HG03097 (cell line): ENCODE measurements around the gene MEIKIN.
"Not testable (repeated sequence)": the region's sequence is repeated elsewhere in the genome, so short reads cannot be mapped to it uniquely, and the experiment has no call there.

Experiments
- ATAC-seq: cut with Tn5 transposase; IDR thresholded peaks from one replicate; pipeline ENCODE4 v1.9.1; 2021; ENCODE audit not compliant: unreplicated experiment, low FRiP score

MEIKIN gene

DNA sequence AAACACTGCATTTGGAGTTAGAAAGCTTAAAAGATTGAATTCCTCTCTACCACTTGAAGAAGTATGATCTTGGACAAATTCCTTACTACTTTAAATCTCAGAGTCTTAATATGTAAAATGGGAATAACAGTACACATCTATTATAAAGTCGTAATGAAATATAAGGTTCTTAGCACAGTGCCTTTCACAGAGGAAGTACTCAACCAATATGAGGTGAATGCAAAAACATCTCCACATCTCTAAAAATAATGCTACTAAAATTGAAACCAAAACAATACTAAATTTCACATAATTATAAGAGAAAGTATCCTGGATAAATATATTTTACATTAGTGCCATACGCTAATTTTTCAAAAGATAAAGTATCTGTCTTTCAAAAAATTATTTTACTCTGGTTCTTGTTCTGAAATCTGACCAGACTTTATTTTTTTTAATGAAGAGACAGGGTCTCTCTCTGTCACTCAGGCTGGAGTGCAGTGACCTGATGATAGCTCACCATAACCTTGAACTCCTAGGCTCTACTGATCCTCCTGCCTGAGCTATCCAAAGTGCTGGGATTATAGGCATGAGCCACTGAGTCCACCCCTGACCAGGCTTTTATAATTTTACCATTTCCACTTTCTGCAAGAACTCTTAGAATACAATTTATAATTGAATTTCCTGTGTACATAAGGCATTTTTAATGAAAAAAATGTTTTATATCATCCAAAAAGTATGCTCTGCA lies 127.3 kb downstream of the MEIKIN start:
- no peak for ATAC-seq

DNA sequence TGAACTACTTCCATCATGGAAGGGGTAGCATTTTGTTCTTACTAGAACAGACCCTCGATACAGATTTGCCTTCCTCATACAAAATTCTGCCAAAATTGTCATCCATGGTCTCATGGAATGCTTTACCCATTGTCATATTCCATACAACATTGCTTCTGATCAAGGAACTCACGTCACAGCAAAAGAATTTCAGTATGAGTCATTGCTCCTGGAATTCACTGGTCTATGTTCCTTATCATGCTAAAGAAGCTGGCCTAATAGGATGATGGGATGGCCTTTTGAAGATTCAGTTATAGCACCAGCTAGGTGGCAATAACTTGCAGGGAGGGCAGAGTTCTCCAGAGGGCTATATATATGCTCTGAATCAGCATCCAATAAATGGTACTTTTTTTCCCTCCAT lies 130.5 kb downstream of the MEIKIN start:
- ATAC-seq, result no peak

DNA sequence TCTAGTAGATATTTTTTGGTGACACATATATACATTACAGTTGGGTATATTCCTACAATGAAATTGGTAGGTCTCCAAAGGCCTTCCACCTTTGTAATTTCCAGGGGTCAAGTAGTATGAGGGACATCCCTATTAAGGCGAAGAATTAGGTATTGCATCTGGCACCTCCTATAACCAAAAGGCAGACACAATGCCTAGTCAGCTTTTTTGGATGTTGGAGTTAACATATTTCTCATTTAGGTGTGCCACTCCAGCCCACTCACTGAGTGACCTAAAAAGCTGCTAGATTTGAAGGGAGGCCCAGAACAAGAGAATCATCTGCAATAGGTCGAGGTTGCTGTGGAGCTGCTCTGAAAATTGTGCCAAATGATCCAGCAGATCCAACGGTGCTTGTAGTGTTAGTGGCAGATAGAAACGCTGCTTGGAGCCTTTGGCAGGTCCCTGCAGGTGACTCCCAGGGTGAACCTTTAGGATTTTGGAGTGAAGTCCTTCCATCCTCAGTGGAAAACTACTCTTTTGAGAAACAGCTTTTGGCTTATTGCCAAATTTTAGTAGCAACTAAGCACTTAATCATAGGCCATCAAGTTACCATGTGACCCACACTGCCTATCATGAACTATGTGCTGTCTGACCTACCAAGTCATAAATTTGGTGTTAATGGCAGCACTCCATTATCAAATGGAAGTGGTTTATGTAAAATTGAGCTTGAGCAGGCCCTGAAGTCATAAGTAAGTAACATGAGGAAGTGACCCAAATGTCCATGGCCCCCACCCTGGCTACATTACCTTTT lies 132.9 kb downstream of the MEIKIN start:
- ATAC-seq, result no peak

DNA sequence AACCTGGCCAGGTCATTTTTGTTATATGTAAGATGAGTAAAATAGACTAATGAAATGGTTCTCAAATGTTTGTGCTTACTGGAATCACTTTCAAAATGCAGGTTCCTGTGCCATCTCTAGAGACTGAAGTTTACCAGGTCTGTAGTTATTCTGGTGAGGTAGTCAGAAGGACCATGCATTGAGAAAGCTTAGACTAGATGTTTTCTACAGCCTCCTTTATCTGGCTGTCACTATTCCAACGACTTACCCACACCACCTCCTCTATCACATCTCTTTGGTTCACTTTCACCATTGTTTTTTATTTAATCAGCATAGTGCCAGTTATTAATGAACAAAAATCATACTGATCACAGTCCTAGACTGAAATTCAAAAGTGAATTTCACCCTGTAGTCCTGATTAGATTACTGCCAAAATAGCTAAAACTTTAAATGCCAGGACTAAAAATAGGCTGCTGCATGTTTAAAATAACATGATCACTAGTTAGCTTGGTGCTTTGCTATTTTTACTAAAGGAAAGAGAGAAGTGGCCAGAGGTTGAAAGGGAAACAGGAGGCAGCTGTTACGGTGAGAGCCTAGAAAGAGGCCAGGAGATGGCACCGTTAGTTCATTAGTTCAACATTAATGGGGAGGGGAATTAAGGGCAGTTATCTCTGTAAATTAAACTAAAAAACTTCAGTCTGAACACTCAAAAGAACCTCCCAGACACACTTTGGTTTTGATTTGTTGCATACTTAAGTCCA lies 134.8 kb downstream of the MEIKIN start:
- ATAC-seq, result no peak

DNA sequence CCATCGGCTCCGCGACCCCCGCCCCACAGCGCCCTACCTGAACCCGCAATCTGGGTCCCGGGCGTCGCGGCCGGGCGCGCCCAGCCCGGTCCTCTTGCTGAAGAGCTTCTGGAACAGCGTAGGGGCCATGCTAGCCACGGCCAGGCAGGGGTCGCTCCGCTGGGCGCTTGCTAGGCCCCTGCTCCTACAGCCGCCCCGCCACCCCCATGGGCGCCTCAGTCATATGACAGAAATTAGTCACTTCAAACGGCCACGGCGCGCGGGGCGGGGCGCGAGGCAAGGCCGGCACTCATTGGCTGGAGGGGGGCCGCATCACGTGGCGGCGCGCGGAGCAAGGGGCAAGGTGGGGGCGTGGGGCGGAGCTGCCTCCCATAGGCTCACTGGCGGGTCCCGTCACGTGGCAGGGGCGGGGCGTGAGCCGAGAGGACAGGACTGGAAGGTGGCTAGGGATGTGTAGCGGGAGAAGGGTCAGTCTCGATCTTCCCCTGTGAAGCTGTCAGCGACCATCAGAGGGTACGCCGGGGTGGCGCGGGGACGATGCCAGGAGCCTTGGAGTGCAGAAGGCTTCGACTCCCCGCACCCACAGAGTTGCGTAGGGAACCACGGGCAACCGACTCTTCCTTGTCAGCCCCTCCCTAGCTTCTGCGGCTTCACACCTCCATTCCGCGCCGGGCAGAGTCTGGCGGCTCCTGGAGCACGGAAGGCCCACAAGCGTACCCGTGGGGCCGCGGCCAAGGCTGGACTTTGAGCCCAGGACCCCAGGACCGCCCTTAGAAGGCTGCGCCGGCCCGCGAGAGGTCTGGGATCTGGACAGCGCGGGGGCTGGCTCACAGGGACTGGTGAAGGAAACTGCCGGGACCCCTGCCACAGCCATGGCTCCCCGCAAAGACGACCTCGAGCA lies 148.4 kb downstream of the MEIKIN start, which contains the start of gene FNIP1:
Gene FNIP1, minus strand, starts transcription at position 225 of the 901 bp plus-strand sequence. Its CDS starts 96 bp downstream, at position 129.
- peak; percentile 94 for ATAC-seq

DNA sequence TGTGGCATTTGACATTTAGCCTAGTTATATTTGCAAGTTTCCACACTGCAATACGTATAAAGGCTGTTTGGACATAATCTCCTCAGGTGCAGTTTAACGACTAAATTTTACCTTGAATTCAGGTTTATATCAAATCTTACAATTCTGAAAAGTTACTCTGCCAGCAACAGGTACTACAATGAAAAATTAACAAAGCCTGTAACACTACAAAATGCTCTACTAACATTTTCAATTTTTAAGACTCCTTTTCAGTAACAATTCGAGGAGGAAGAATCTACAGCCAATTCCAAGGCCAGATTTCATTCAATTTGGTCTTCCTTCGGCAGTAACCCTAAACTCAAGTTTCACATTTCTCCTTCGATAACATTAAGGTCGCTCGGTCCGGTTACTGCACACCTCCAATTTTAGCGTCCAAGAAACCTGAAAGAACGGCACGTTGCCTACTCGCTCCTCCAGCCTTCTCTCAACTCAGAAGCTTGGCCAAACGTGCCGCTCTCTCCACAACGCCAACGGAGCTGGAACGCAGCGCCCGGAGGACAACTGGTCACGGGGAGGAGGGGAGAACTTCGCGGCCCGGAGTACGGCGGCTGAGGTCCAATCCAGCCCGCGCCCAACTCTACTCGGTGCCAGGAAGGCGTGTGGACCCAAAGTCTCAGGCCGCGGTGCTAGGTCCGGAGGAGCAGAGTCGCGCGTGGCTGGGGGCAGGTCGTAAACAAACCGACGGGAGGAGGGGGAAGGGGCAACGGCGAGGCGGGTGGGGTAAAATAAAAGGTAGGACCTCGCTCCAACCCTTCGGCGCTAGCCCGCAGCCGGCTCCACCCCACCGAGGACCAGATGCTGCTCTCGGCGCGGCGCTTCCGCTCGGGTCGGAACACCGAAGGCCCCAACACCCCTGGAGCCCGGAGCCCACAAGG lies 149.3 kb downstream of the MEIKIN start:
- peak; percentile 18 for ATAC-seq

DNA sequence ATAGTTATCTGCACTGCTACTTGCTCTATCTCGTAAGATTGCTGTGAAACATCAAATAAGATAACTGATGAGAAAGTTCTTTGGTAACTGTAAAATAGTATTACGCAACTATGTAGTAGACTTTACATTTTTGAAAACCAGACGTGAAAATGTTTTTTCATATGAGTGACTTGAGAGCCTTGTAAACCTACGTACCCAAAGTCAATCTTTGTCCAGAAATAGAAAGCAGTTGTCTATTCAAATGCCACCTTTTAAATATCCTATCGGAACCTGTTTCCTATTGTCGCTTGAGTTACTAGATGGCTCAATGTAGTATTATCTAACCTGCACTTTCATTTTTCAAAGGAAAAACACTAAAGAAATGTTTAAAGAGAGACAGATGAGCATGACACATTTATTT lies 150.2 kb downstream of the MEIKIN start:
- ATAC-seq, result no peak

DNA sequence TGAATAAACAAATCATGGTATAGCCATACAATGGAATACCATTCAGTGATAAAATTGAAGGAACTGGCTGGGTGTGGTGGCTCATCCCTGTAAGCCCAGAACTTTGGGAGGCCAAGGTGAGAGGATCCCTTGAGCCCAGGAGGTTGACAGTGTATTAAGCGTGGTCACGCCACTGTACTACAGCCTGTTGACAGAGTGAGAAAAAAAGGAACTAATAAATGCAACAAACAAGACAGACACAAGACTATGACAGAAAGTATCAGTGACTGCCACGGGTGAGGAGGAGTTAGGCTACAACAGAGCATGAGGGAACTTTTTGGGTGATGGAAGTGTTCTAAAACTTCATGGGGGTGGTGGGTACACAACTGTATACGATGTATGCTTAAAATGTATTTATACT lies 150.9 kb downstream of the MEIKIN start:
- ATAC-seq, result no peak

DNA sequence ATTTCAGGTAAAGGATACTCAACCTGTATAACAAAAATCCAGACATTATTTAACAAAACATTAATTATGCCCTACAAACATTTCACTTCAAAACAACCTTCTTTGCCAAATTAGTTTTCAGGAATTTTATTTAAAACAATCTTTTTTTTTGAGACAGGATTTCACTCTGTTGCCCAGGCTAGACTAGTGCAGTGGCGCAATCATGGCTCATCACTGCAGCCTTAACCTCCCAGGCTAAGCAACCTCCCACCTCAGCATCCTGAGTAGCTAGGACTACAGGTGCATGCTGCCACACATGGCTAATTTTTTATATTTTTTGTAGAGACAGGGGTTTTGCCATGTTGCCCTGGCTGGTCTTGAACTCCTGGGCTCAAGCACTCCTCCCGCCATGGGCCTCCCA lies 152.6 kb downstream of the MEIKIN start:
- ATAC-seq, result no peak

DNA sequence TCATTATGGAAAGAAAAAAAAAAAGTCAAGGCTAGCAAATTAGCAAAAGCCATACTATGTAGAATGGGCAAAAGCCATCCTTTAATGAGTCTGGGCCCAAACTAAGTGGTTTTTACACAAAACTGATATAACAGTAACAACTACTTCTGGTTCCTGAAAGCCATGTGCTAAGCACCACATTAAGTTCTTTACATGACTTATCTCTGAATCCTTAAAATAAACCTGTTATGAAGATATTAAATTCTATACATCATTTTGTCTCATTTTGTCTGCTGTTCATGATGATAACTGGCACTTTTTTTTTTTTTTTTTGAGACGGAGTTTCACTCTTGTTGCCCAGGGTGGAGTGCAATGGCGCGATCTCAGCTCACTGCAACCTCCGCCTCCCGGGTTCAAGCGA lies 153.6 kb downstream of the MEIKIN start:
- no peak for ATAC-seq

DNA sequence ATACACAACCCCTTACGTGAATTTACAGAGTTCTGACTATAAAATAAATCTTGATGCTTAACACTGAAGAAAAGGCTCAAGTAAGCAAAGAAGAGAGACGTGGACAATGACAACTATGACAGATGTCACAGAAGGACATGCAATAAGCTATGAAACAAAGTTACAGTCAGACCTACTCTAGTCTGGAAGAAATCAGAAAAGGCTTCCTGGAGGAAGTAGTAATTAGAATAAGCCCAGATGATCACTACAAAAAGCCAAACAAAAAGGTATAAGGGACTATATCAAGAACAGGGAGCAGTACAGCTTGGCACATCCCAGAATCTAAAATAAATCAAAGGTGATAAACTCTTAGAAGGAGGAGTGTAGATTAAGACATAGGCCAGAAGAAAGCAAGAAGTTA lies 154.9 kb downstream of the MEIKIN start:
- no peak for ATAC-seq

DNA sequence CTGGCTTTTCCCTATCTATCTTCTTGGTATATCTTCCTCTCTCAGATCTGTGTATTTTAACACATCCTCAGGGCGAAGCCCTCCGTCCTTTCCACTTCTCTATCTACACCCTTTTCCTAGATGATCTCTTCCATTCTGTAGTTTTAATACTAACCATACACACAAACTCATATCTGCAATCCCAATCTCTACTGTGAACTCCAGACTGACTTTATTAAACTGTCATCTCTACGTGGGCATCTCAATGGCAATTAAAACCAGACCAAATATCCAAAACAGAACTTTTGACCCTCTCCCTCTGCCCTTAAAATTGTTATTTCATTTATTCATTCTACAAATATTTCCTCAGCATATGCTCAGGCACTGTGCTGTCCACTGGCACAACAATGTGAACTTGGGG lies 155.7 kb downstream of the MEIKIN start:
- ATAC-seq, result no peak

DNA sequence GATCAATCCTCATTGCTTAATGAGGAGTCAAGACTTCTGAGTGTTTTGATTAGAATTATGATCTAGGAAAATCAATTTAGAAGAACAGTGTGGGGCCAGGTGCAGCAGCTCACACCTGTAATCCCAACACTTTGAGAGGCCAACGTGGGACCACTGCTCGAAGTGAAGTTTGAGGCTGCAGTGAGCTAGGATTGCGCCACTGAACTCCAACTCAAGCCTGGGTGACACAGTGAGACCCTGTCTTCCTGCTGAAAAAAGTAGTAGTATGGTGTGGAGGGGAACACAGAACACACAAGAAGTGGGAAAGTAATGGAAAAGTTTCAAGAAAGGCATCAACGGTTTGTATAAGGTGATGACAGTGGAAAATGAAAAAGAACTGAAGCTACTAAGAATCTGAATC lies 157.7 kb downstream of the MEIKIN start:
- no peak for ATAC-seq

DNA sequence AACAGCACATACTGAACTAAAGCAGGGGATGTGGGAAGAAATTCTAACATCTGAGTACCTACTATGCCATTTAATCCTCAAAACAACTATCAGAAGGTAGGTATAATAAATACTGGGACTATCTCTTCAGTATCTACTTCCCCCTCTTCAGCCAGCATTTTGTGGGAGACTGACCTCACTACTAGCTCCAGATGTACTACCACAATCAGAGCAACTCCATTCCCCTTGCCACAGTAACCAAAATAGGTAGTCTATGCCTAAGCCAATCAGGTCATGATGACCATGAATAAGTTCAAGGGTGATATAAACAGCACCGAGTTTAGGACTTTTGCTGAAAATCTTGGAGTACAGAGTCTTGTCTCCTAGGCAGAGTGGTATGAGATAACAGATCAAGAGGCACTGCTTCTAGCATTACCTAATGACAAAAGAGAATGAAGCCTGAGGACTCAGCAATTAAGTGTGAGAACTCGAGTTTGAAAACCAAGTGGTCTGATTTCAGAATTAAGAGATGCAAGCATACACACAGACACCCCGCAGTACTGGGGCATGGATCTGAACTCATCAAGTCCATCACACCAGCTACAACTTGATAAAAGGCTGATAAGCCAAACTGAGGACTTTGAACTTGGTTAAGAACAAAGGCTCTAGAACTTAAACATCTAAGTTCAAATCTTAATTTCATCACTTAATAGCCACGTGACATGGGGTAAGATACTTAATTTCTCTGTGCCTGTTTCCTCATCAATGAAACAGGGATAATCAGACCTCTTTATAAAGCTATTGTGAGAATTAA lies 158.4 kb downstream of the MEIKIN start:
- no peak for ATAC-seq

DNA sequence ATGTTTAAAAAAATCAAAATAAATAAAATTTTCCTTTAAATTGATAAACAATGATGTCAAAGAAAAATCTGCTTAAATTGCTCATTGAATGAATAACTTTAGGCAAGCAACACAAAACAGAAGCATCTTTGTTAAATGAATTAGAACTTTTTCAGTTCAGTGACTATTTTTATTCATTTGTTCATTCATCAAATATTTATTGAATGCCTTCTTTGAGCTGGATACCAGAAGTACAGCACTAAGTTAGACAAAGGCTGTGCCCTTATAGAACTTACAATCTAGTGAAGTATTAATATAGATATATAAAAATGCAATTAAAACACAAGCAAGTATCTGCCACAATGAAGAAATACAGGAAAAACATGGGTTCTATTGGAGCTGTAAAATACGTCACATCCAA lies 159.4 kb downstream of the MEIKIN start:
- no peak for ATAC-seq

DNA sequence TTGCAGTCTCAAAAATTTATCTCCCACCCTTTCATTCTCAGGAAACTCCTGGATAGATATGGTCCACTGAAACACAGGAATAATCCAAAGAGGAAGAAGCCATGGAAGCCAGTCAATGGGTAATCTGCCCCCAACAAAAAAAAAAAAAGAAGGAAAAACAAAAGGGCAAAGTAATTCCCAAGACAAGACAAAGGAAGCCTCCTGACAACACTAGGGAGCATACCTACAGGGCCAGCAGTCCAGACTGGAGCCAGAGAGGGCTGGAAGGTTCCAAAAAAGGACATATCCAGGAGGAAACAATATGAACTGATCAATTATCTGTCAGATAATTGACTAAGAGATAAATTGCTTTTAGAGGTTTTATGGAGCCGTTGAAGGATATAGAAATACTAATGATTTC lies 161.6 kb downstream of the MEIKIN start:
- ATAC-seq, result no peak

DNA sequence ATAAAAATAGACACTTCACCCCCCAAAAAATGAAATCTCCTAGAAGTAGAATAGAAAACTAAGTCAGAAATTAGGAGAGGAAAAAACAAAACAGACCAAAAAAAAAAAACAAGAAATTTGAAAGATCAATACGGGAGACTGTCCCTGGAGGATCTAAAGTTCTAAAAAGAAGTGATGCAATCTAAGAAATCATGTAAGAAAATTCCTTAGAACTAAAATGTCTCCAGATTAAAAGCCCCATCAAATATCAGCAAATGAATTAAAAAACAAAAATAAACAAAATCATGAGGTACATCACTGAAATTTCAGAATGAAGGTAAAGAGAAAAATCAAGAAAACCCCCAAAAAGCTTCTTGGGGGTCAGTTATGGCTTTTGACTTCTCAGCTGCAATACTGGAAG lies 162.1 kb downstream of the MEIKIN start:
- no peak for ATAC-seq

DNA sequence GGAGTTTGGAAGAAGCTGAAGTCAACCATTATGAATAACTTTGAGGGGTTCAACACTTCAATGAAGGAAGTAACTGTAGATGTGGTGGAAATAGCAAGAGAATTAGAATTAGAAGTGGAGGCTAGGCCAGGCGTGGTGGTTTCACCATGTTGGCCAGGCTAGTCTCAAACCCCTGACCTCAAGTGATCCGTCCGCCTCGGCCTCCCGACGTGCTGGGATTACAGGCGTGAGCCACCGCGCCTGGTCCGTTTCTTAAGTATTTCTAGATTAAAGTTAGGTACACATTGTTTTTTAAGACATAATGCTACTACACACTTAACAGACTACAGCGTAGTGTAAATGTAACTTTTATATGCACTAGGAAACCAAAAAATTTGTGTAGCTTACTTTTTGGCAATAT lies 162.7 kb downstream of the MEIKIN start:
- ATAC-seq, result no peak

DNA sequence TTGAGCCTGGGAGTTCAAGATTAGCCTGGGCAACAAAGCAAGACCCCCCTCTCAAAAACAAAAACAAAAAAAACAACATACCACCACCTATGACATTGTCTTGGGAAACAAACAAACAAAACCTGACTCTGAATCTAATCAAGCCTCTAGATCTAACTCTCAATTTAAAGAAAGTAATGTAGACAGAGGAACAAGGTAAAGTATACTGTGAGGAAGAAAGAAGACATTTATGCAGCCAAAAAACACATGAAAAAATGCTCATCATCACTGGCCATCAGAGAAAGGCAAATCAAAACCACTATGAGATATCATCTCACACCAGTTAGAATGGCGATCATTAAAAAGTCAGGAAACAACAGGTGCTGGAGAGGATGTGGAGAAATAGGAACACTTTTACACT lies 167.3 kb downstream of the MEIKIN start:
- not testable (repeated sequence) for ATAC-seq
